ENCODE measurements around the gene PRSS38.

Gene PRSS38

GRCh38 chr1:227815468-227816409, at the start of gene PRSS38:
Gene PRSS38, plus strand, starts transcription at chr1:227815675. Its CDS starts 42 bp downstream, at chr1:227815717.
- no peak for DNase-seq

- peak; percentile 82 for DNase-seq
Observed at GRCh38 chr1:227766015-227766634, 49.4 kb upstream of the PRSS38 start.

DNA sequence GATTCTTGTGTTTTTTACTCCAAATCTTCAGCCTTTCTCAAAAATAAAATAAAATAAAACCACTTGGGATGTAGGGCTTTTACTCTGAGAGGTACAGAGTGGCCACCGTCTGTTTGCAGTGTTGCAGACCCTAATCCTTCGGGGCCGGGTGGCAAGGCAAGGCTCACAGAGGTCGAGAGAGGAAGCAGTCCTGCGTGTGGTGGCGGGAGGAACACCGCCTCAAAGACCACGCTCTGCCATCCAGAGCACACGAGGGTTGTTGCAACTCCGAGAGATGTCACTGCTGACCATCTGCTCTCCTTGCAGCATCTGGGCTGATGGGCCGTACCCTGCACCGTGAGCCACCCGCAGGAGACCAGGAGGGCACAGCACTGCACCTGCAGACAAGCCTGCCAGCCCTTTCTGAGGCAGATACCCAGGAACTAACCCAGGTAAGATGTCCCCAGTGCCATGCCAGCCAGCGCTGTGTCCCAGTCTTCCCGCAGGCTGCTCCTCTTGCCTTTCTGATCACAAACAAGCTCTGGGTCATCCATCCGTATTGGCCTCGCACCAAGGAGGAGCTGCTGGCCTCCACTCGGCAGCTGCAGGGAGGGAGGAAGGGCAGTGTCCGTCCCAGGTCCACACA, 48.7 kb upstream of the PRSS38 start:
- no peak for DNase-seq

DNA sequence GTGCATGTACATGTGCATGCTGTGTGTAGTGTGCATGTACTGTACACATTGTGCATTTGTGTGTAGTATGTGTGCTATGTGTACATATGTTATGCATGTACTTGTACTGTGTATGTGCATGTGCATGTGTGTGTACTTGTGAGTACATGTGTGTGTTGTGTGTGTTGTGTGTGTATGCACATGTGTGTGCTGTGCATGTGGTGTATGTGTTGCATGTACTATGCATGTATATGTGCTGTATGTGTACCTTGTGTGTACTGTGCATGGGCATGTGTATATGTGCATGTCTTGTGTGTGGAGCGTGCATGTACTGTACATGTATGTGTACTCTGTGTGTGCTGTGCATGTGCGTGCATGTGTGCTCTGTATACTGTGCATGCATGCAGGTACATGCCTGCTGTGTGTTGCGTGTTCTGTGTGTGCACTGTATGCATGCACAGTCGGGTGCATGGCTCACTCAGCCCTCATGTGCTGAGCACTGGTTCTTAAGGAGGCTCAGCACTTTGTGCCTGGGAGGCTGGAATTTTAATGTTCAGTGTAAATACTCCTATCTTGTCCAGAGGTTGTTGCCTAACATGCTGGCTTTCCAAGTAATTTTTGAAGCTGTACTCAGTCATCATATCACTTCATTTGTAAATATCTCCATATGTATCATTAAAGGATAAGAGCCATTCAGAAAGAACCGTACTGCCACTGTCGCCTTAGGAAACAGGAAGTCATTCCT, 47.9 kb upstream of the PRSS38 start:
- DNase-seq: no peak

DNA sequence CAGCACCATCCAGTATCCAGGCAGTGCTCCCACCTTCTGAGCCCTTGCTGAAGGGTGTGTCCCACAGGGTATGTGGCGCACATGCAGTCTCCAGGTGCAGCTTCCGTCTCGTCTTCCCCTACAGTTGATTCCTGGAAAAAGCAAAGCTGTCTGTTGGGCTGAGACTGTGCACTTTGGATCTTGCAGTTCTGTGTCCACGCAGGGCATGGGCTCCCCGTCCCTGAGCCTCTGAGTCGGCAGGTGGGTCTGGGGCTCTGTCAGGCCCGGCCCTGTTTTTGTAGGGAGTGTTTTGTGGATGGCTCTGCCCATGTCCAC, 47.4 kb upstream of the PRSS38 start:
- no peak for DNase-seq

DNA sequence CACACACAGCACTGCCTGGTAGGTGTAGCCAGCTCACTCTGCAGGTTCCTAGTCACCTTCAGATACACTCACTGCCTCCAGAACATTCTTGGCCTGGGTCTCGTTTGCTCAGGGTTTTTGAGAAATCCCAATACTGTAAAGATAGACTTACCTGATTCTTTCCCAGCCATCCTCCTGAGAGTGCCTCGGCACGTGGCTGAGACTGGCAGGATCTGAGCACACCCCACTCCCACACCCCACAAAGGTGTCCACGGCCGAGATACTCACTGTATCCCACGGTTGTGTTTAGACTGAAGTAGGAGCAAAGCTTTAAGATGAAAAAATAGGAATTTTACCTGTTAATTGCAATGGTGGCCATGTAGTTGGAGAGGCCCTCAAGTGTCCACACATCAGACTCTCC, 46.8 kb upstream of the PRSS38 start:
- no peak for DNase-seq

DNA sequence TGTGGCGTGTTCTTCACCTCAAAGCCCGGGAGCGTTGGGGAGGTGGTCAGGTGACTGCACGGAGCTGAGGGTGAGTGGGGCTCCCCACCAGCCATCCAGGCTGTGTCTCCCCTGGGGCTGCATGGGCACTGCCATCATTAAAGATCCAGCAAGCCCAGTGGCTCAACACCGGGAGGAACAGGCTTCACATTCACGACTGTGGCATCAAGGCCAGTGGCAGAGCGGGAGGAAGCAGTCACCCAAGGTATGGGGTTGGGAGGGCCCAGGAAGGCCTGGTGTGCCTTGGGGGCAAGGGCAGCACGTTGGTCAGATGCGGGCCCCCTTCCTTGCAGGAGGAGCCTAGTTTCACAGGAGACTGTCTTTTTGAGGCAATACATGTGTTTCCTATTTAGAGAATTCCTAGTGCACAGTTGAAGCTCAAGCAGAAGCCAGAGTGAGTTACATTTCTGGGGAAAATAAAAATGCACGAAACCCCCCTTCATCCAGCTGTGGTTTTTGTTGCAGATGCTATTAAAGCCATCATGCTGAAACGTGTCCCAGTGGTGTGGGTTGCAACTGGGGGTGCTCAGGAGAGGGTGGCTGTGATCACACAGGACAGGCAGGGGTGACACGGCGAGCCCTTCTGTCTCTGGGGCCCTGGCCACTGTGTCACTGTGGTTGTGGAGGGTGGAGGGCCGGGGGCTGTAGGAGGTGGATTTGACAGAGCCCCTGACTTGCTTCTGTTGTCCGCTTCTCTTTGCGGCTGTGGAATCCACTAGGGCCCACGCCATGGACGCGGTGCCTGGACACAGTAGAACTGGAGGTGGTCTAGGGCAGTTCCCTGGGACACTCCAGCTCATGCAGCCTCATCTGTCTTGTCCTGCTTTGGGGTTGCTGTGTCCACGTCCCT, 46.2 kb upstream of the PRSS38 start:
- no peak for DNase-seq

DNA sequence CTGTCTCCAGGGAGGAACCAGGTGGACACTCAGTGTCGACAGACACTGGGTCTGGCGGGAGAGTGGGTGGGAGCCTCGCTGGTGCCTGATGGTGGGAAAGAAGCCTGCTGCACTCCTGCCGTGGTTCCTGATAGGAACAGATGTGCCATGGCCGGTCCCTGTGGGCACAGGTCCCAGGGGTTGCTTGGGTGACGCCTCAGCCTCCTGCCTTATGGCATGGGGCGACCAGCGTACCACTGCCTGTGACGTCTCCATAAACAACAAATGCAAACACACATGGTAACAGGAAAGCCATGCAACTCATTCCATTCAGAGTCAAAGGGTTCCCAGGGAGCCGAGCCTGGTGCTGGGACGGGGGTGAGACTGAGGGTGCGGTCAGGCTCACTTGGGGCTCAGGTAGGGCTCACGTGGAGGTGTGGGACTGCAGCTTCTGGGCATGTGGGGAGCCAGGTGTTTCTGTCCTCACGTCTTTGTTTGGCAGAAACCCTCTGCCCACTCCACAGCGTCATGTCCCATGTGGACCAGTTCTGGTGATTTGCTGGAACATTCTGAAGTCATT, 45.5 kb upstream of the PRSS38 start:
- no peak for DNase-seq

- DNase-seq: no peak
Observed at GRCh38 chr1:227770812-227771211, 44.7 kb upstream of the PRSS38 start.

DNA sequence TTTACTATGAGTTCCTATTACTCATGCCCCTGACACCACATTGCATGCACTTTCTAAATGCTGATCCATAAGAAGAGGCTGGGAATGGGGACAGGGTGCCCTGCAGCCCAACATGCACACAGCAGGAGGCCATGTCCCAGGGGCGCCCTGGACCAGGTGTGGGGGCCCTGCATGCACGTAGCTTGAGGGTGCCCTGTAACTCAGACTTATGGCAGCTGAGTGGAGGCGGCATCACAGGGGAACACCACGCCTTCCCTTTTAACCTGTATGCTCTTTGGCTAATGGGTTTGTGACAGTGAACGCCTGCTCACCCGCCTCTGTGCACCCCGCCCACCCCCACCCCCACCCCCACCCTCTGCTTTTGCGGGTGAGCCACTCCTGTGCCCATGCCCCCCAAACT, 44.1 kb upstream of the PRSS38 start:
- no peak for DNase-seq

DNA sequence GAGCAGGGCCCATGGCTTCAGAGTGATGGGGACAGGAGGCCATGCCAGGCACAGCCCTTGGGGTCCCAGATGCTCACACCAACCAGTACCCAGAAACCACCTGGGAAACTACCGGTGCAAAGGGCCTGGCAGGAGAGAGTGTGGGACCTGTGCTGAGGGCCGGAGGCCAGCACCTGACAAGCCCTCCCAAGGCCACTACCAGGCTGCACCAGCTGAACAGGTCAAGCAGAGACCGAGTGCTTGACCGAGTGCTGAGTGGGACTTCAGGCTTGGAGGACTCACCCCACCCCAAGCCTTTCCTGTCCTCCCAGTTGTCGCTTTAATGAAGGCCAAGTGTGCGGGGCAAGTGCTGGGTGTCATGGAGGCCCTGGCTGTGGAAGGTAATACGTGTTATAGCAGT, 43.7 kb upstream of the PRSS38 start:
- DNase-seq: no peak

- DNase-seq: no peak
Observed at GRCh38 chr1:227773558-227773957, 41.9 kb upstream of the PRSS38 start.

DNA sequence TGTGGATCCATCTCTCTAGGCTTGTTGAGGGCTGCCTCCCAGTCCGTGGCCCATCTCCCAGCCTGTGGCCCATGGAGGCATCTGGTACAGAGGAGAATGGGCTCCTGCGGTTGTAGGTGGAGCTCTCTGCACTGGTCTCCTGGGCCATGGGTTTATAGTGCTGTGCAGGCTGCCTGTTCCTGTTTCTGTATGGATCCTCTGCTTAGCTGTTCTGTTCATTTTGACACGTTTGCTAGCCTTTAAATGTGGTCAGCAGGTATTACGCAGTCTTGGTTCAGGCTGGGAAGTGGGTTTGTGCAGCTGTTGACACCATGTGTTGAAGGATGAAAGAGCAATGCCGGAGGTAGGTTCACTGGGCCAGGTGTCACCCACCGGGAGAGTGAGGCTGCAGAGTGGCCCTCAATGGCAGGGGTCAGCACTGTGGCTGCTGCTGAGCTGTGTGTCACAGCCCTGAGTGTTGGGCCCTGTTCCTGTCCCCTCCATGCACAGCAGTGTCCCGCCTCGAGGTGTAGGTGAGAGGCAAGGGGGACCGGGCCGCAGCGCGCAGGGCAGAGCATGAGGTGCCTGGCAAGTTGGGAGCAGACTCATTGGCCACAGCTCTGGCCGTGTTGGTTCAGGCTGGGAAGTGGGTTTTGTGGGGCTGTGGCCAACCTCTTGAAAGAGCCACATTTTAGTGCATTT, 41.3 kb upstream of the PRSS38 start:
- DNase-seq: no peak

GRCh38 chr1:227774821-227775661, 40.4 kb upstream of the PRSS38 start:
- no peak for DNase-seq

GRCh38 chr1:227775841-227776240, 39.6 kb upstream of the PRSS38 start:
- DNase-seq: no peak

DNA sequence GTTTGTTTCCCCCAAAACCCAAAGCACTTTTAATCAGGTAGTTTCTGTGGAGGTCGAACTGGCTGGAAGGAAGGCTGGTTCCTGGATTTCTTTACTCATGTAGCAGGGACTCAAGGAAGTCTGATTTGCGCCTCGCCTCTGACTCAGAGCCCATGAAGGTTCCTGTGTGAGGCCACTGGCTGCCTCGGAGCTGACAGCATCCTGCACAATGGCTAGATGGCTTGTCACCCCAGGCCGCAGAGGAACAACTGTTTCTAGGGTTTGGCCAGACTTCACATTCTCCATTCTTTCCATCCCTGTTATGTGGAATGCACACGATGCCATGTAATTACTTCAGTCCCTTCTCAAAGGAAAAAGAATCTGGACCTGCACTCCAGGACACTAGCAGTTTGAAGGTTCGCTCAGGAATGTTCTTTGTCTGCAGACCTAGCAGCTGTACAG, 39.1 kb upstream of the PRSS38 start:
- no peak for DNase-seq

GRCh38 chr1:227777156-227777555, 38.3 kb upstream of the PRSS38 start:
- DNase-seq: no peak

DNA sequence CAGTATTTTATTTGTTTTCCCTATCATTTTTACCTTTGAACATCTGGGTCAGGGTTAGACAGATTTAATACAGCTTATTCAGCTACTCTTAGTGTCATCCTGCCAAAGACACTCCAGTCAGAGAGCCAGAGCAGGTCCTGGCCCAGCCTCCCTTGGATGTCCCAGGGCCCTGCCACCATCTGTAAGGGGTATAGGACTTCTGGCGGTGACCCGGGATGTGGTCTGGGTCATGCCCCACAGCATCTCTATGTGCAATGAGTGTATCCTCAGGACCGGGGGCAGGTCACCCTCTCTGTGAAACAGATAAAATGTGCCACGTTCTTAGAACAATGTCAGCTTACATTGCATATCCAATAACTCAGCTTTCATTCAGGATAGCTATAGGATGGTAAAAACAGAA, 37.8 kb upstream of the PRSS38 start:
- DNase-seq: no peak

GRCh38 chr1:227778401-227778947, 37.0 kb upstream of the PRSS38 start:
- DNase-seq: no peak

DNA sequence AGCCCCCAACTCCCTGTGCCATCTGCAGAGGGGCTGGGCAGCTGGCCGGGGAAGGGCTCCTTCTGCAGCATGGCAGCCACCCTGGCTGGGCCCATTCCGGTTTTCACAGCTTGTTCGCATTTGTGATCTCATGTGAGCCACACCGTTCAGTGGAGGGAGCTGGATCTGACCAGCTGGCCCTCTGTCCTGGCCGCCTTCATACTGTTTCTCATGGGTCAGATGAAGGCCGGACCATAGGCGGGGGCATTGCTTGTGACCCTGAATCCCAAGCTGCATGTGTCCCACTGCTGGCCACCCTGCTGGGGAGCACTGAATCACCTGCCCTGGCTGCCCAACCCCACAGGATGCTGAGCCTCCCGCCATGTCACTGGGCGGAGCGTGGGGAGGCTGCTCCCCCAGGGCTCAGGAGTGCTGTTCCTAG, 36.4 kb upstream of the PRSS38 start:
- DNase-seq: no peak

All from NCI-H2171 (cell line).